Central memory CD4-positive, alpha-beta T cell (primary cell): ENCODE measurements around the gene TNNI3K.

Source experiments
- DNase-seq: peaks from one replicate; pipeline ENCODE4 v3.0.0; 2022

Gene TNNI3K

GRCh38 chr1:74314438-74314837 lies 79.3 kb downstream of the TNNI3K start:
- no peak for DNase-seq

GRCh38 chr1:74316302-74316701 lies 81.1 kb downstream of the TNNI3K start:
- no peak for DNase-seq

DNA sequence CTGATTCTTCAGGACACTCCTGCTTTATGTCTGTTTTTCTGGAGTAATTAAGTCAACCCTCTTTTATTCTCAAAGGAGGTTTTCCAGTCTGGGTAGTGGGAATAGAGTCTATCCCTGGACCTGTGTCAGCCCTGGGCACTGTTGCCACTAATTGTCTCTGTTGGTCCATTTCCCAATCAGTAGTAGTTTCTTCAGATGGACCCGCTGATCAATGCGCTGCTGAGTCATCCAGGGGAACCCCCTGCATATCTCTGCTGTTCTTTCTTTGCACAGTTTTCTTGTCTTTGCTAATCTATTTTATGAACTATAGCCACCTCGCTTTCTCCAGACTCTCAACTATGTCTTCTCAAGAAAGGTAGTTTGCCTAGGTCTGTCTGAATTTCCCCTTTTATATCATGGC lies 82.5 kb downstream of the TNNI3K start:
- DNase-seq = no peak

GRCh38 chr1:74323937-74324473 lies 88.8 kb downstream of the TNNI3K start:
- DNase-seq = no peak

DNA sequence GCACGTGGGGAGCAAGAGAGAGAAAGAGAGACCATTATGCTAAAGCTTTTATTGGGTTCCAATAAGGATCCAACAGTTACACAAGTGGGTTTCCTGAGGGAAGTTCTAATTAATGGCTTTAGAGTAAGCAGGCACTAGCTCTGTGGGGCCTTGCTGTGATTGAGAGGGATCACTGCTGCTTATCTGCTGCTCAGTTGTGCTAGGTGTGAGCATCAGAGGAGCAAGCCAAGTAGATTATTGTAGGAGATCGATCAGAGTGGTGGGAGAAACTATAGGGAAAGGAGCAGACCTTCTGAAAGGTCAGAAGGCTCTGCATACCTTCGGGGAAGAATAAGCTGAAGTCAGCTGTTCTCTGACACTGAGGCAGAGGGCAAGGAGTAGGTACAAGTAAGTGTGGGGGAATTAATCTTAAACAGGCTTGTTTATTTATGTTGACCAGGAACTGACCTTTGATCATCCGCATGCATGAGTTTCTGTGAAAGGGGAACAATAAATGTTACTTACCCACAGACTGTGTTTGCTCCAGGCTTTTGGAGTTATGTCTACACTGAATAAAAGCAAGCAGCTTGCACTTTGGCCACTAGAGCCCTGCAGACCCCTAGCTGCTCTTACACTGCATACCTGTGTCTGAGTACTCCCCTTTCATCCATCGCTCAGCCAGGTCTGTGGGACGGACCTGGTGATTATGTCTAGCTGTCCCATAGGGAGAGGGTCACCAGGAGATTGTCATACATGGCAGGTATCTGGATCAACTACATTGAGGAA lies 89.7 kb downstream of the TNNI3K start:
- DNase-seq = no peak

DNA sequence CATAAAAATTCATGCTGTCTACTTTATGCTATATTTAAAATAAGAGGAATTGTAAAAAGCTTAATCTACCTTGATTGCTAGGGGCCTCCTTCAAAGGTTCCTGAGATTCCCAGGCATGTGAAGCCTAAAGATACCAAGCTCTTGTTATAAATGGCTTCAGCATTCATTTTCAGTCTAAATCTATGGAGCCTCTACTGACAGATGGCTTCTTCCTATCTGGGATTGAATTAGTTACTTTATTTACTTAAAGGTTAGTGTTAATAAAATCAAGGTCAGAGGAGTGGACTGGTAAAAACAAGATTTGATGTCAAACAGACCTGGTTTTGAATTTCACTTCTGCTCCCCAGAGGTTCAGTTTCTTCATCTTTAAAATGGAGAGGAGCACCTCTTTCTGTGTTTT lies 93.7 kb downstream of the TNNI3K start:
- DNase-seq = no peak

DNA sequence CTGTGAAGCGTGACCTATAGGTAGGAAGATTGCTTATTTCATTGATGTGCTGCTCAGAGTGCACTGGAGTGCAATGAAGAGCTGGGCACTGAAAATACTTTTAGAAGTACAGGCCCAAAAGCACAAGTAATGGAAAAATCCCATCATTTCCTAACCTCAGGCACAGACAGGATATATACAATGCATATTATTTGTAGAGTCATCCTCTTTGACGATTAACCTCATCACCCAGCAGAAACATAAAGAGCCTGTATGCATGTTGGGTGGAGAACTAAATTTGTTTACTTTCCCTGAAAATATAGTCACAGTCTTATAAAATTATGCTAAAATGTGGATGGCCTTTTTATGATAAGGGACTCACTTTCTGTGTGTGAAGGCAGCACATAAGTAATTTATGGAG lies 98.1 kb downstream of the TNNI3K start:
- DNase-seq = no peak

DNA sequence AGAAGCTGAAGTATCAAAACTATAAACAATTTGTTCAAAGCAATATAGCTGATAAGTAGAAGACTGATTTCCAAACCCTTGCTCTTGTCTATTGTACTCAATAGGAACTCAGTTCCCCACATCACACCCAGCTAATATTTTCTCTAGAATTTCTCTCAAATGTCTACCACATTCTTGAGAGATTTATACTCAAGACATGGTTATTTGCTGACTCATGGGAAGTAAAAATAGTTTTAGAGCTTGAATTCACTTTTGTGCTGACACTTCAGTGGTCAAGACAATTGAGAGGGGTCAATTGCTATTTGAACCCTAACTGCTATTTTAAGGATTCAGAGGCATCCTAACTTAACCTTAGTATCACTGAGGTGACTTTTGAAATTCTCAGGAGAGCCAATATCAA lies 99.0 kb downstream of the TNNI3K start:
- no peak for DNase-seq

GRCh38 chr1:74340656-74341055 lies 105.5 kb downstream of the TNNI3K start:
- no peak for DNase-seq

DNA sequence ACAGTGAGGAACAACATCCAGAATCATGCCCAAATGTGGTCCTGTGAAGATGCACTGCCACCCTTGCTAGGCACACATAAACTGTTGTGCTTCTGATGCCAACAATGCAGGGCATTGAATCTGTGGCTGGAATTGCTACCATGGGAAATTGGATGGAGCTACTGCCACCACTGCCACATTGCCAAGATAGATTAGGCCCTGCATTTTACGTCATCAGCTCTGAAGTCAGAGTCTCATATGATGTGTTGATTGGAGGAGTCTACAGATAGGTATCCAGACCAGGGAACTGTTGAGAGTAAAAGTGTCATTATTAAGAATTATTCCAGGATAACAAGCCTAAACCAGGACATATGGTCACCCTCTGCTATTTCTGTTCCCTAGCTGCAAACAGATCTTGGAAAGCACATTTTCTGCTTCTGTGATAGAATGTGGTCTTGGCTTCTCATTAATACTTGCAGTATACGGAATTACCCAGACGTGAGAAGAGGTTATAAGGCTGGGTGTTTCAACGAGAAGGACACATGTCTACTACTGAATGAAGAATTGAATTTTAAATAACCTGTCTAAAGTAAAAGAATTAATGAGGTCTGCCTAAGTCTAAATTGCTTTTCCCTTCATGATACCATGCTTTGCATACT lies 106.6 kb downstream of the TNNI3K start:
- no peak for DNase-seq

- DNase-seq = no peak
Observed at GRCh38 chr1:74343216-74343615, 108.0 kb downstream of the TNNI3K start.

DNA sequence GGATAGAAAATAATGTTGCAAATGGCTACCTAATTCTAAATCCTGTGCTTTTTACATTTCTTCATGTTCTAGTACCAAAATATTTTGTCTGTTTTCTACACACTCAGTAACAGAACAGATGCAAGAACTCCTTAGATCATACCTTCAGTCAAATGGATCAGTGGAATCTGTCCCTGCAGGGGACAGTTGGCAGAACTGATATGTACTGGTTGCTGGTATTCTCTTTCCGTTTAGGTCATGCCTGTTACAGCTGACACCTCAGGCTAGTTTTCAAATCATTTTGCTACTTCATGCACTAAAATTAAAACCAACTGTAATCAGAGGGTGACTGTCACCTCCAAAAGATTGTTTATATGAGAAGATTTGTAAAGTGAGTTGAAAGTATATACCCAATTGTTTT lies 109.2 kb downstream of the TNNI3K start:
- DNase-seq = no peak

GRCh38 chr1:74356493-74356892 lies 121.3 kb downstream of the TNNI3K start:
- no peak for DNase-seq

DNA sequence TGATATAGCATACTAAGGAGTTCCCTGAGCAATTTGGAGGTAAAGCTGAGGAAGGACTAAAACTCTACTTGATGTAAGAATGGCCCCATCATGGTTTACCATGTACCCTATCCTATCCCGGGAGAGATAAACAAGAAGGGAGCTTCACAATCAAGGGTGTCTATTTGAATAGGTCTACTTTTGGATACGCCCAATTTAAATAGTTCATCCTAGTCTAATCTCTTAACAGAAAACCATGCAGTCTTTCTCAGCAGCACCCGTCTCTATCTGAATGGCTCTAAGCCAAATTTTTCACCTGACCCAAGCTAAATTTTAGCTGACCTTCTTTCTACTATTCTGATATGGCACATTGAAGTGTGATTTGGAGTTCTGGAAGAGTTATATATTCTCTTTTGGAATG lies 122.0 kb downstream of the TNNI3K start:
- DNase-seq = no peak

DNA sequence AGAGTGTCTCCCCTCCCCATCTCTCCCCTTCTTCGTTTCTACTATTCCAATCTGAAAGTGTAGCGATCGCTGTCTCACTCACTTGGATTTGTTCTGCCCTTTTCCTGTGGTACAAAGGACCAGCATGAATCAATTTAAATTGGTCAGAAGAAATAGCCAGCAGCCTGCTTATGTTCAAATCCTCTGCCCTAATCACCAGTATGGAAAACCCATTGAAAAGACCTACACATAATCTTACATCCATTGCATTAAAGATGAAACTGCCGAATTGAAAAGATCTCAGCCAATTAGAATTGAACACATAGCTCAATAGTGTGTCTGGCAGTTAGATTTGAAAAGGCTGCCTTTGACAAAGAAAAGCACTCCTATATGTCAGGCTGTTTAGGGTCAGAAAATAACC lies 122.6 kb downstream of the TNNI3K start:
- DNase-seq = no peak

GRCh38 chr1:74362691-74363090 lies 127.5 kb downstream of the TNNI3K start:
- no peak for DNase-seq

GRCh38 chr1:74363220-74363619 lies 128.0 kb downstream of the TNNI3K start:
- DNase-seq = no peak

DNA sequence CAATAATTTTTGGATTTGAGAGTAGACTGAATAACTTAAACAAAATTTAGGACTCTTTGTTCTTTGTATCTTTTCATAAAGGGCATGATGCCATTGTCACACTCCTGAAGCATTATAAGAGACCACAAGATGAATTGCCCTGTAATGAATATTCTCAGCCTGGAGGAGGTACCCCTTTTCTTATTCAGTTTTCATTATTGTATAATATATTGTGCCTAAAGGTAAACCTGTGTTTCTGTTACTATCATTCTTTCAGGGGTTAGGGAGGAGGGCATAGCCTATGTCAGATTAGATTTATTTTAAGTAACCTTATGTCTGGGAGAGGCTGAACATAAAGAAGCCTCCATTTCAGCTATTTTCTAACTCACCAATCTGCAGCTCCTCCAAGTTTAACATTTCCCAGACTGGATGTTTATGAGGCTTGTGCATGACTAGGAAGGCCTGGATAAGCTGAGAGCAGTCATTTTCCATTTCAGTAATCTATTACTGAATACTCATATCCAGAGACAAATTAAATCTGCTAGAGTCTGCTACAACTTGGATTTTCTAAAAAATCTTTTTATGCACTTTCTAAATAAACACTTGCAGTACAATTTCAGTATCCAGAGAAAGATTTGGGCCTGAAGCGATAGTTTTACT lies 132.1 kb downstream of the TNNI3K start:
- DNase-seq = no peak

- no peak for DNase-seq
Observed at GRCh38 chr1:74368335-74368734, 133.1 kb downstream of the TNNI3K start.

DNA sequence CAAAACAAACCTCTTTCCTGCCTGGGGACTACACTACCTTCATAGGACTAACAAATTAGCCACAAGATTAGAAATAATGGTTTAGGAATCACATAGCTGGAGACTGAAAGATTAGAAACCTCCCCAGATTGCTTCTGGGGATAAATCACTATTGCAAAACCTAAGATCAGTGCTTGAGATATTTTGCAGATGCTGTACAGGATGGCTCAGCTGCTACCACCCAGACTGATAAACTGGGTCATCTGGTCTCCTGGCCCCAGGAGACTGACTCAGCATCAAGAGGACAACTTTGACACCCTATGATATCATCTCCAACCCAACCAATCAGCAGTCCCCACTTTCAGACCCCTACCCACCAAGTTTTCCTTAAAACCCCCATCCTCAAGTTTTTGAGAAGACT lies 140.2 kb downstream of the TNNI3K start:
- no peak for DNase-seq

GRCh38 chr1:74380252-74380651 lies 145.1 kb downstream of the TNNI3K start:
- no peak for DNase-seq

DNA sequence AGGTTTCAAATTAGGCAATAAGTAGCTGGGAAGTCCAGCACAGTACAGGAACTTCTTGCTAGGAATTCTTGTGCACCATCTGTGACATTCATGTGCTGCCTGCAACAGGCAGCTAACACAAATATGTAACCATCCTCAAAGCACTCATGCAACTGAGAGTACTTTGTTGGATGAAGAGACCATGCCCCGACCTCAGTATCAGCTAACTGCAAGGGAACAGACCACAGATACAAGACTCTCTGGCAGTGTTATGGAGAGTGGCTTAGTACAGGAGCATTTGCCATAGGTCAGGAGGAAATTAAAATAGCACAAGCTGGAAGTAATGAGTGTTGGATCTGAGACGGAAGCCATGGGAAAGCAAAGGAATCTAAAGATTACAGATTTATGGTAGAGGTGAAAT lies 153.7 kb downstream of the TNNI3K start:
- DNase-seq = no peak

DNA sequence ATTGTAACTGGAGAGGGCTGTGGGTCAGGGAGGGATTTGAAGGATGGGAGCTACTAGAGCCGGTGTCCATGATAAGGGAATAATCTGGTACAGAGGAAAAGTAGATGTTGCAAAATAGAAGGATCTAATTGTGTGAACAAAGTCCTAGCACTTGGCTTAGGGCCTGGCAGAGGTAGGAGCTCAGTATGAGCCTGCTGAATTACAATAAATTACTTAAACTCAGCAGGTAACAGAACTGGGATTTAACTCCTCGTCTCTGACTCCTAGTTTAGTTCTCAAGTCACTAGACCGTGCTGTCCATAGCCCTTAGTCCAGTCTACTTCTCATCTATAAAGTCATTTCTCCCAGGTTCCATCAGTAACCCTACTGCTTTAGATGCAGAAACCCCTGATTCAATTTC lies 157.0 kb downstream of the TNNI3K start:
- DNase-seq = no peak

- no peak for DNase-seq
Observed at GRCh38 chr1:74392840-74393239, 157.7 kb downstream of the TNNI3K start.
